Measurements from ENCODE around the gene PPP6R2.

Gene PPP6R2

GRCh38 chr22:50307890-50308596 lies 35.1 kb upstream of the PPP6R2 start:
- TF ChIP-seq CTCF (IDR thresholded peaks at IDR 0.05; ENCODE audit: extremely low read depth, missing control alignments): no peak
- no peak for DNase-seq (ENCODE audit: low spot score)

- DNase-seq (ENCODE audit: low spot score): no peak
- no peak for TF ChIP-seq CTCF (IDR thresholded peaks at IDR 0.05; ENCODE audit: extremely low read depth, missing control alignments)
Observed at GRCh38 chr22:50308597-50308935, 34.6 kb upstream of the PPP6R2 start.

- no peak for TF ChIP-seq CTCF (IDR thresholded peaks at IDR 0.05; ENCODE audit: extremely low read depth, missing control alignments)
- DNase-seq (ENCODE audit: low spot score): no peak
Observed at GRCh38 chr22:50308986-50309600, 34.0 kb upstream of the PPP6R2 start.

GRCh38 chr22:50309601-50309991 lies 33.5 kb upstream of the PPP6R2 start:
- DNase-seq (ENCODE audit: low spot score): no peak
- no peak for TF ChIP-seq CTCF (IDR thresholded peaks at IDR 0.05; ENCODE audit: extremely low read depth, missing control alignments)

- no peak for TF ChIP-seq CTCF (IDR thresholded peaks at IDR 0.05; ENCODE audit: extremely low read depth, missing control alignments)
- no peak for DNase-seq (ENCODE audit: low spot score)
Observed at GRCh38 chr22:50310031-50310722, 33.0 kb upstream of the PPP6R2 start.

GRCh38 chr22:50310949-50311444 lies 32.1 kb upstream of the PPP6R2 start:
- DNase-seq (ENCODE audit: low spot score): no peak
- no peak for TF ChIP-seq CTCF (IDR thresholded peaks at IDR 0.05; ENCODE audit: extremely low read depth, missing control alignments)
